Fibroblast of the conjunctiva (primary cell): Measurements from ENCODE around the gene NACC1.
A peak's percentile ranks its signal among the peaks of the same experiment; 100 is the strongest.

Experiments used
- DNase-seq: peaks from one replicate; pipeline ENCODE4 v3.0.0-alpha.2; 2010; ENCODE audit warnings: low read depth

NACC1 gene

DNA sequence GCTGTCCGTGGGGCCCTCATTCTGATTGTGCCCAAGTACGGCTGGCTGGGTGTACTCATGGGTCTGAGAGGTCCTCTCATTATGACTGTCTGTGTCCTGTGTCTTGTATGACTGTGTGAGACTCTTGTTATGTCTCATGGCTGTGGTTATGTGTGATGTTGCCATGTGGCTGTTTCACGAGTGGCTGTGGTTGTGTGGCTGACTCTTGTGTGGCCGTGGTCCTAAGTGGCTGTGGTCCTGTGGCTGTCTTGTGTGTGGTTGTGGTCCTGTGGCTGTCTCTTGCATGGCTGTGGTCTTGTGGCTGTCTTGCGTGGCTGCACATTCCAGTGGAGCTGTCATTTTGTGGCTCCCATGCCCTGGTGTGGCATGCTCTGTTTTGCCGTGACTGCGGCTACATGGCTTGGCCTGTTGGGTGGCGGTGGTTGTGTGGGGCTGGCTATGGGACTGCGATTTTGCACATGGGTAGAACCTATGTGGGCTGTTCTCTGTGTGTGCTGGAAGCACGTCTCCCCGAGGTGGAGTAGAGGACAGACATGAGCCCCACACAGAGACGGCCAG is 18.0 kb upstream of the NACC1 start:
- DNase-seq = no peak

DNA sequence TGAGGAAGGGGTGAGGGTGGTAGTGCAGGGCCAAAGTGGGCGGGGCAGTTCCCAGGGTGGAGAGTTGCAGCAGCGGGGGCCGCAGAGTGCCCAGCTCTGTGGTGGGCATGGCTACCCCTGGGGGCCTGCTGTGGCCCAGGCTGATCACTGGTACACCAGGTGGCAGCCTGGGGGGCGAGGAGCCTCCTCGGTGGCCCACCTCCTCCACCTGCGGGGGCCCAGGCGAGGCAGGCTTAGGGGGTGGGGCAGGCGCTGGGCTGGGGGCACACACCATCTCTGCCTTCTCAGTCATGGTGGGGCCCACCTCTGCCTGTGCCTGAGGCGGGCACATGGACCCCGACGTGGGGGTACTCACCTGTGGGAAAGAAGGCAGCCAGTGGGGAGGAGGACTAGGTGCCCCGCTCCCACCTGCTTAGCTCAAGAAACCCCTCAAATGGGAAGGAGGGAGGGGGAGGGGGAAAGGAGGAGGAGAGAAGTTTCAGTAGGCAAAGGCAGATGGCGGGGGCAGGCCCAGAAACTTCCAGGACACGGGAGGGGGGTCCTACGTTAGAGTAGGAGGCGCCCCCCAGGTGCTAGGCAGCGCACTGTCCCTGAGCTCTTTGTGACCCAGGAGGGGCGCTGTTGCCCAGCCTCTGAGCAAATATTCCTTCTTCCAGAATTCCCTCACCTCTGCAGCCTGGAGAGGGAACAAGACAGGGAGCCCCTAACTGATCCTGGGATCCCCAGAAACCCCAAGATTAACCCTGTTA is 17.0 kb upstream of the NACC1 start:
- no peak for DNase-seq

DNA sequence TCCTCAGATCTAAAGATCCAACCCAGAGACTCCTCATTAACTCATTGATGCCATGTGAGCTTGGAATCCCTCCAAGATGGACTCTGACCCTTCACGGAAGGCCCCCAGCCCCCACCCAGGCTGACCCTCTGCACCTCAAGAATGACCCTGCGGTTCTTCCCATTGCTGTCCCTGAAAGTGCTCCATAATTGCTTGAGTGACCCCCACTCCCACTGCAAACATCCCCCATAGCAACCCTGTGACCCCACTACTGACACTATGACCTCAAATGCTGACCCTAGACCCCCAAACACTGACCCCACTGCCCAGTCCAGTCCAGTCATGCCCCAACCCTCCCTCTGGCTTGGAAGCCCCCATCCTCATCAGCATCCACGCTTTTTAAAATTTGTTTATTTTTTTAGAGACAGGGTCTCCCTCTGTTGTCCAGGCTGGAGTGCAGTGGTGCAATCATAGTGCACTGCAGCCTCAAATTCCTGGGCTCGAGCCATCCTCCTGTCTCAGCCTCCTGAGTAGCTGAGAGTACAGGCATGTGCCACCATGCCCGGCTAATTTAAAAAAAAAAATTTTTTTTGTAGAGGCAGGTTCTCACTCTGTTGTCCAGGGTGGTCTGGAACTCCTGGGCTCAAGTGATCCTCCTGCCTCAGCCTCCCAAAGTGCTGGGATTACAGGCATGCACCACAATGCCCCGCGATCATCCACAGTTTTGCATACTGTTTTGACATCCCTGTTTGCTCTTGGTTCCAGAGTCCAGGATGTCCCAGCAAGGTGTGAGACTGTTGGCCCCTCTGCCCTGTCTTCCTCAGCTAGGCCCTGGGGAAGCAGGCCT is 16.3 kb upstream of the NACC1 start:
- no peak for DNase-seq

DNA sequence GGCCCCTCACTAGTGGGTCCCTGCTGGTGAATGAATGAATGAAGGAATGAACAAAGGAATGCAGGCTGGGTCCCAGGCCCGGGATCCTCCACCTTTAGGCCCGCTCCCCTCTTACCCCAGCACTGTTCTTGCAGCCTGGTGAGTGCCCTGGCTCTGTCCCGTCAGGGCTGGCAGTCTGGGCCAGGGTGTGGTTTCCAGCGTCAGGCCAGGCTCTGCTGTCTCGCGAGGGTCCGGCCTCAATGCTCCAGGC is 15.7 kb upstream of the NACC1 start:
- DNase-seq = no peak

DNA sequence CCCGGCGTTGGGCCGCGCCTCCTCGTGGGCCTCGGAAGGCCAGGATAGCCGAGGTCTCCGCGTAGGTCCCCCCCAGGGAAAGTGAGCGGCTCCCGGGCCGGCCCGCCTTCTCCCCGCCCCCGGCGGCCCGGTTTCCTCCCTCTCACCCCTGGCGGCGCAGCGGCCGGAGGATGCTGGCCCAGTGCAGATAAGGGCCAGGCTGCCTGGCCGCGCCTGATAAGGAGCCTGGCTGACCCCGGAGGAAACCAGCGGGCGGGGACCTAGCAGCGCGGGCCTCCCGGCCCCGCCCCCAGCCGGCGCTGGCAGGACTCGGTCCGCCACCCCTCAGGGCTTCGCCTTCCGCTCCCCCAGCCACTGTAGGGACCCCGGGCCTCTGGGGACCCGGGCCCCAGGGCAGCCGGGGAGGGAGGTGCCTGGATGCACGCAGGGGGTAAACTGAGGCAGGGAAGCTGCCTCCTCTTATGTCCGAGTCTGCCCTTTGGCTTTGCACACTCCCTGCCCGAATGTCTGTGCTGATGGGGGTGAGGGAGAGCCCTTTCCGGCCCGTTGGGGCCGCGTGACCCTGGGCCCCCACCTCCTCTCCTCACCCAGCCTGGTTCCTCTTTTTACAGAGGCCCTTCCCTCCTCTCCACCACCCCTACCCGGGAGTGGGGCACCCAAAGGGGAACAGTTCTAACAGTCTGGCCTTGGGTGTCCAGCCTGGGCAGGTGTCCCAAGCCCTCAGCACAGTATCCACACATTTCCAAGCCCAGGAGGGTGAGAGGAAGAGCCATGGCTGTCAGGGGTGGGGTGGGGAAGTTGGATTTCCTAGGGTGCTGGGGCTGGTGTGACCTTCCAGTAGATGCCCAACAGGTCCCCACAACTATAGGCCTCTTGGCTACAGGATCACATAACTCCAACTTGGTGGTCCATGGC is 15.1 kb upstream of the NACC1 start, which contains the start of gene LYL1:
LYL1 (minus strand) TSS at position 193 of the 915 bp plus-strand sequence. CDS start 1,687 bp downstream, outside the sequence.
- no peak for DNase-seq

DNA sequence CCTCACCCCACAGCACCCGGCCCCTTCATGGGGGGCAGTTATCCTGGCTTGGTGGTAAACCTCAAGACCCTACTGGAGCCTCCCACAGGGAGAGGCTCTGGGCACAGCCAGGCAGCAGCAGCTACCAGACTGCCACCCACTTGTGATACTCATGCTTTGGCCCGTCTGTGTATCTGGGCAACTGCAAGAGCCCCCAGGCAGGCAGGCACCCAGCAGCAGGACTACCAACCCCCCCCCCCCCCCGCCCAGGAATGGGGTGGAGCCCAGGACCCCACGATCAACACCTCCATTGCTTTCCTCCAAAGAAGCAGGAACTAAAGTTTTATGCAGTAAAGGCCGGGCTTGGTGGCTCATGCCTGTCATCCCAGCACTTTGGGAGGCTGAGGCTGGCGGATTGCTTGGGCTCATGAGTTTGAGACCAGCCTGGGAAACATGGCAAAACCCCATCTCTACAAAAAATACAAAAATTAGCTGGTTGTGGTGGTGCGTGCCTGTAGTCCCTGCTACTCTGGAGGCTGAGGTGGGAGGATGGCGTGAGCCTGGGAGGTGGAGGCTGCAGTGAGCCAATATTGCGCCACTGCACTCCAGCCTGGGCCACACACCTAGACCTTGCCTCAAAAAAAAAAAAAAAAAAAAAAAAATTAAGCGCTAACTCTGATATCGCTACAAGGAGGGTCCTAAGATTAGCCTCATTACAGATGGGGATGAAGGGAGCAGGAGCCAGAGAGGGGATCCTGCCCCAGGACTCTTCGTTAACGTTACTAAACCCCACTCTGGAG is 14.3 kb upstream of the NACC1 start:
- no peak for DNase-seq

DNA sequence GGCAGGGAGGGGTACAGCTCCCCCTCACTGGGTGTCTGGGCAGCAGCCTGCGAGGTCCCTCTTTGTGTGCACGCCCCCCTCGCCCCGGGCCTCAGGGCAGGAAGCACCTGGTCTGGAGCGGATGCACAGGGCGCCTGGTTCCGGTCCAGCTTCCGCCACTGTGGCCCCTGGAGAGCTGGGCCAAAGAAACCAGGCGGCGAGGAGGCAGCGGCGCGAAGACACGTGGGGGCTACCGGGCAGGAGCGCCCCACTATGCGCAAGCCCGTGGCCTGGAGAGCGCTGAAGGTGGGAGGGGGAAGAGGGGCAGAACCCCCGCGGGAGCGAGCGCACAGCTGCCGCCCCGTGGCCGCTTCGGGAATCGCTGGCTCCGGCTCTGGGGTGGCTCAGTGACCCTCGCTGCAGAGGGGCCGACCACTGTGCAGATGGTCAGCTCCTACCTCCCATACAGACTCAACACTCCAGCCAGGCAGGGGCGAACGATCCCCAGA is 13.7 kb upstream of the NACC1 start:
- DNase-seq = no peak

DNA sequence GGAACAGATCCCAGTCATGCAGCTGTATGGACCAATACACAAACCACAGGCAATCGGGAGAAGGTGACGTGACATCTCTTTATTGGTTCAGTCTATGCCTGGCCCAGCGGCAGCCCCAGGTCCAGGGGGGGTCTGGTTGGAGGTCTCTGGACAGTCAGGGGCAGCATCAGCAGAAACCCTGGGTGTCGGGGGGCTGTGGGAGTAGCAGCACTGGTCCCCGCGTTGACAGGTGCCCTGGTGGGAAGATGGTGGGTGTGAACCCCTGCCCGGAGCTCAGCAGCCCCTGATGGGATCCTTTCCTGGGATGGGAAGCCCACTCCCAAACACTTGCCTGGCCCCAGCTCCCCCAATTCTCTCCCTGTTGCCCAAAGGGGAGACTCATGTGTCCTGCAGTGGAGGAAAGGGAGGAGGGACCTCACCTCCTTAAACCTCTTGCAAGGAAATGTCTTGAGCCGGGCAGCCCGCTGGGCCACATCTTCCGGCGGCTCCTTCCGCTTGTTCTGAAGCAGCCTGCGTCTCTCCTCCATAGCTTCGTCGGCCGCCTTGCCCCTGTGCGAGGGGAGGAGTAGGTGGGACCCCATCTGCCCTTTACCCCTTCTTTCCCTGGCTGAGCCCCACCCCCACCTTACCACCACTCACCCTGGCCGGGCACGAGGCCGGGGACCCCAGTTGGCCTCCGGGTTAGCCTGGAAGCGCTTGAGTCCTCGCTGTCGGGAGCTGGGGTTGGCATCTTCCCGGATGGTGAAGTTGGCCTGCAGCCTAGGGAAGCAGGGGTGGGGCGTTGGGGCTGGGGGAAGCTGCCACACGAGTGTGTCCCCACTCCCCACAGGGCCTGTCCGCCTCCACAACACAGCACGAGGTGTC is 13.0 kb upstream of the NACC1 start:
- no peak for DNase-seq

DNA sequence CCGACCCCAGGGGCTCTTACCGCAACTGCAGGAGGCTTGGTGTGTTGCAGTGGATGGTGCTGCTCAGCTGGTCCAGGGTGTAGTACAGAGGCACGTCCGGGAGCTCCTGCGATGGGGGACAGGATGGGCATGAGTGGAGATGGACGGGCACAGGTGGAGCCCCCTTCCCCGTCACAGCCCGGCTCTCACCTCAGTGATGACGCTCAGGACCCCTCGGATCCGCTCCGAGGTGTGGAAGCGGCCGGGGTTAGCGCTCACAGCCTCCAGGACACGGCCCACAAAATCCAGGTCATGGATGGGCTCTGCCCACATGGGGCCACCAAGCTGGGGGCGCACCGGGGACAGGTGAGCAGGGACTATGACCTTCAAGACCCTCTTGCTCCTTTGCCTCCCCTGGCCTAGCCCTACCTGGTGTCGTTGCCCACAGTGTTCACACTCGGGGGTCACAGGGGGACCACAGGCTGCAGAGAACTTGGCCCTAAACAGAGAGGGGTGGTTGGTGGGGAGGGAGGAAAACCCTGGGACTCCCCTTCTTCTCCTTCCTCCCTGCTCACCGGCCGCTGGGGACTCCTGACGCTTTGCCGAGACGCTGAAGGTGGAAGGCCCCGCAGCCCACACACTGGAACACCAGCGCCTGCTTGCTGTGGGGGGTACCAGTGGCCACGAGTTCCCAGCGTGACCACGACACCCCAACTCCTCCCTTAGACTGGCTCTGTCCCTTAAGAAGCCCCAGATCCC is 8.5 kb upstream of the NACC1 start:
- DNase-seq = no peak

DNA sequence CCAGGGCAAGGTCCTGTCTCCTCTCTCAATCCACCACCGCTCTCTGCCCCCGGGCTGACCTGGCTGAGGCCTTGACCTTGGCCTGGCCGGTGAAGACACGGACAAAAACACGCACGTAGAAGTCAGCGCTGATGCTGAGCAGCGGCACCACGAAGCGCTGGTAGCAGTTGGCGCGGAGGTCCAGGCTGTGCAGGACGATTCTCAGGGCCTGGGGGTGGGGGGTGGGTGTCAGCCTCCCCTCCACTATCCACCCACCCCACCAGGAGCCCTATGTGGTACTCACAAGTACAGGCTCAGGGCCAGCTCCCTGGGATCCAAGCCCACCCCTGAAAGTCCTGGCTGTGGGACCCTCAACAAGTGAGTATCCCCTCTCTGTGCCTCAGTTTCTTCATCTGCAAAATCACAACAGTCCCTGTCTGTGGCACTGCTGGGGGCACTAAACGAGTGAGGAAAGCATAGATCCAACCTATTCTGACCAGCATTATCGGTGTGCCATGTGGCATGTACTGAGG is 7.9 kb upstream of the NACC1 start:
- DNase-seq = no peak

DNA sequence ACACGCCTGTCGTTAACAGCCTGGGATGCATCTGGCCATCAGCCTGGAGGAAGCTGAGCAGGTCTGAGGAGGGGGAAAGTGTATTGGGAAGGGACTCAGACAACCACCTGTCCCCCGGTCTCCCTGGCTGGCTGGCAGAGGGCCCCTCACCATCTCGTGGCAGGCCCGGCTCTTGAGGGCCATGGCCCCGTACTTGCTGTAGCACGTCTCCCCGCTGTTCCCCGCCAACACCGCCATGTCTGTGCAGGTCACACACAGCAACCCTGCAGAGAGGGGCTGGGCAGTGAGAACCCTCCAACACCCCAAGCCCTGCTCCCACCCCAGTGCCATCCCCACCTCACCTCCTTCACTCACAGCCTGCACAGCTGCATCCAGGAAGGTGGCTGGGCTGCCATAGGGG is 5.5 kb upstream of the NACC1 start:
- DNase-seq = no peak

DNA sequence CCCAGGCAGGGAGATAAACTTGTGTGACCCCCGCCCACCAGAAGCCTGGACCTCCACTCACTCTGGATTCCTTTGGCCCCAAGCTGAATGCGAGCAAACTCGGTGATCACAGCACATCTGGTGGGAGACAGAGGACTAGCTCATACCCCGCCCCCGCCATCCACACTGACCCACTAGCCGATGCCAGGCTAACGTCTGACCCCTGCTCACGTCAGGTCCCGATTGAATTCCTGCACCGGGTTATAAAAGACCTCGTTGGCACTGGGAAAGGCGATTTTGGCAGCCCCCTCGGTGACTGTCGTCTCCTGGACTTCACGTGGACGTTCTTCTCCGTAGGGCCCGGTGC is 2.2 kb upstream of the NACC1 start:
- no peak for DNase-seq

DNA sequence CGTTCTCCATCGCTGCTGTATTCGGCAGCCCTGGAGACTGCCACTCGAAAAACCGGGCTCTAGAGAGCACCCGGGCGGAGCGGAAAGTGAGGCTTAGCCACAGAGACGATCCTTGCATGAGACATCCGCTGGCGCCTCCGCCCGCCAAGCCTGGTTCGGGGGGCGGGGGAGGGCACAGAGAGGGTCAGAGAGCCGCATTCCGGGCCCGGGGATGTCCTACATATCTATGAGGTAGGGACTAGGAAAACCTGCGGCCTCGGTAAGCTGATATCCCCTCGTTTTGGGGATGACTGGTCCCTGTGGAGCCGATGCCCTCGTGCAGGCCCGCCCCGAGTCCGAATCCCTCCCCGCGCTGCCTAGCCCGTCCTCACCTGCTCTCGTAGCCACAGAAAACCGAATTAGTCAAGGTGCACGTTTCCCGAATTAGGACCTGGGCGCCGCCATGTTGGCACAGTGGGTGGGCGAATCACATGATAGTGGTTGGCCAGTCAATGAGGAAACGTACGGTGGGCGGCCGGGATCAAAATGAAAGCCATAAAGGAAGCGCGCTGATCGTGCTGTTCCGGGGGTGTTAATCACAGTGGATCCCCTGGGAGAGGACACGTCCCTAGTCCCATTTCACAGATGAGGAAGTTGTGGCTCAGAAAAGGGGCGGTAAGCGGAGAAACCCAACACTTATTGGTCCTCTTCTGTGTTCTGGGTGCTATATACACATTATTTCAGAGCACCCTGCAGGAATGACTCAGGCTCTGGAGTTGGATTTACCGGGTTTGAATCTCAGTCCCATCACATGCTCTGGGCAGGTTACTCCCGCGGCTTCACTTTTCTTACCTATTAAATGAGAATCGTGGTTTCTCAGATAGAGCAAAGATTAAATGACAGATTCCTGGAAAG is 1.5 kb upstream of the NACC1 start, which contains the start of gene TRMT1:
TRMT1 (minus strand) TSS at position 459 of the 894 bp plus-strand sequence; CDS start at position 118, 341 bp downstream.
- peak; percentile 80 for DNase-seq

DNA sequence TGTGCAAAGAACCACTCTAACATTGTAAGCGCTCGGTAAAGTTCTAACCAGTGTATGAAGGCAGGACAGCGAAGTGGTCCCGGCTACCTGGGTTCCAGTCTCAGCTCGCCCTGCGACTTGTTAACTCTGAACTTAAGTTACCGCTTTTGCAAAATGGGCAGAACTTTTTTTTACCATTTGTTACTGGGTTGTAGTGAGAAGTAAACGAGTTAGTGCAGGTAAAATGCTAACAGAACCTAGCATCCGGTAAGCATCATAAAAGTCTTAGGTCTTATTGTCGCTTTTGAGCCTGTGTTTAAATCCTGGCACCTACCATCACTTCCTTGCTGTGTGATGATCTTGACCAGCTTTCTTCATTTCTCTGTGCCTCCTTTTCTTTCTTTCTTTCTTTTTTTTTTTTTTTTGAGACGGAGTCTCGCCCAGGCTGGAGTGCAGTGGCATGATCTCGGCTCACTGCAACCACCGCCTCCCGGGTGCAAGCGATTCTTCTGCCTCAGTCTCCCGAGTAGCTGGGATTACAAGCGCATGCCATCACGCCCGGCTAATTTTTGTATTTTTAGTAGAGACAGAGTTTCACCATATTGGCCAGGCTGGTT is 790 bp upstream of the NACC1 start:
- DNase-seq = no peak

DNA sequence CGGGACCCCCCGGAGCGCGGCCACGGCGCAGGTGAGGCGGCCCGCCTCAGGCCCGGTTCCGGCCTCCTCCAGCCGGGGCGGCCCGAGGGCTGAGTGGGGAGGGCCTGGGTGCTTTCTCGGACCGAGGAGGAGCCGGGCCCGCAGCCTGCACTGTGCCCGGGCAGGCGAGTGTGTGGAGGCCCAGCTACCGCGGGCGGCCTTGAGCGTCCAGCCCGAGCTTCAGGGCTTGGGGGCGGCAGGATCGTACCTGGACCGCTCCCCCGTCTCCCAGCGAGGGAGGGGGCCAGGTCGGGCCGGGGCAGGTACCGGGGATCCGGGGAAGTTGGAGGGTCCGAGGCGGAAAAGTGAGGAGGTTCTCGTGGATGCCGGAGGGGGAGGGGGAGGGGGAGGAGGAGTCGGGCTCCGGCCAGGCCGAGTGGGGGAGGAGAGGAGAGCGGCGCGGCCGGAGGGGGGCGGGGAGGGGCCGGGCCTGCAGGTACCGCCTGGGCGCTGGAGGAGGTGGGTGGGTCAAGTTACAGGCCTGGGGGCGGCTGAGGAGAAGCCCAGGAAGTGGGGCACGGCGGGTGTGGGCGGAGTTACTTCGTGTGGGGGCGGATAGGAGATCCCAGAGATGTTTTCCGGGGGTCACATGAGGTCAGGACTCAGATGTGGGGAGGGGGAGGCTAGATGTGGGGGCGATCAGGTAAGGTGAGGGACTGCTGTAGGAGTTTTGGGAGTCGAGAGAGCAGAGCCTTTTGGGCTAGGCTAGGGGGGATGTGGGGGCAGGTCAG is 545 bp downstream of the NACC1 start:
- DNase-seq = no peak

DNA sequence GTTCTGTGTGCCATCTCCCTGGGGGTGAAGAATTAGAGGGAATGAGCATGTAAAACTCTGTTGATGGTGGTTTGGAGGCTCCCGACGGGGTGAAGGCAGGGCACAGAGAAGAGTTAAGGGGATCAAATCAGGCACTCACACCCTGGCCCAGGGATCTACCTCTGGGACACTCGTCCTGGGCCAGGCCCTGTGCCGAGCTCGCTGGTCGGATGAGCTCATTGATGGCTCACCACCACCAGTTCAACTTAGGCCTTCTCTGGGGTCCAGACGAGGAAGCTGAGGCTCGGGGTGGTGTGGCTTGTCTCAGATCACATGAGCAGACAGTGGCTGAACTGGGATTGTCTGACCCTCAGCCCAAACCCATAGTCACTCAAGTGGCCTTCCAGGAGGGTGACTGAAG is 1.6 kb downstream of the NACC1 start:
- DNase-seq = no peak

DNA sequence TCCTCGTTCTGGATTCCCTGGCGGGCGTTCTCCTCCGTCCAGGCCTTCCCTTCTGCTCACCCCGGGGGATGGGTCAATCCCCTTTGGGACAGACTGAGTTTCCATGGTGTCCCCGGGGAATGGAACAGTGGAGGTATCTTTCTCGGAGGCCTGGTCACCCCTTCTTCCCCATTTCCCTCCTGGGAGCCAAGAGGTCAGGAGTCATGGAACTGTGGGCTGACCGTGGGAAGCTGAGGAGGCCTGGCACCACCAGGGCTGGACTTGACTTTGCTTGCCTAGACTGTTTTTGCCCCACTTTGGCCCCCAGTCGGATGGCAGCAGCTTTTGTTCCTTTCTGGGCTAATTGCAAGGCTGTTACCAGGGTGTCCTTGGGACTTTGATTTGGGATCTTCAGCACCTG is 2.0 kb downstream of the NACC1 start:
- no peak for DNase-seq
